ENCODE data around the gene DNAI4. TPM values are rescaled to one million over a fixed set of nuclear protein-coding genes. Genes with fewer than 3 reads are reported as not detected.

DNAI4 gene
- total RNA-seq, 1 donor from 2014 or later, result 4.5 TPM

DNA sequence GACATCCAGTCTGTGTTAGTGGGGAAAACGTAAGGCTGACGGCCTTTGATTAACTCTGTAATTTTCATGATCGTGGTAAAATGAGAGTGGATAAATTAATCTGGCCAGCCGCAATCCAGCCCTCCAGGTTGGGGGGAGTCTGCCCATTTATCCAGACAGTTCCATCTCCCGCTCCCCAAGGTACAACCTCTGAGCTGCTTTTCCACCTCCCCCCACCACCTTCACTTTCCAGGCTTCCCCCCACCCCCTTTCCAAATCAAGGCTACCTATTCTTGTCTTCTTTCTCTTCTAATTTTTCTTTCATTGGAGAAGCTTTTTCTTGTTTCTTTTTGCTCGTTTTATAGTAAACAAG, 6.1 kb upstream of the DNAI4 start:
- Histone ChIP-seq H3K27me3 (ENCODE audit: control insufficient read depth, insufficient read depth, low read length) (no peaks in the 10 kb centered on the region), H3K36me3 (ENCODE audit: control insufficient read depth, insufficient read depth, low read length) (no peaks in the 10 kb centered on the region), H3K4me3 (ENCODE audit: low read depth, low read length) (peak overlapping the region; percentile 81)
- DNase-seq (ENCODE audit: low read depth), result no peak
- TF ChIP-seq CTCF (IDR thresholded peaks at IDR 0.05; ENCODE audit: insufficient read depth, low read length, poor library complexity, severe bottlenecking), result no peak

DNA sequence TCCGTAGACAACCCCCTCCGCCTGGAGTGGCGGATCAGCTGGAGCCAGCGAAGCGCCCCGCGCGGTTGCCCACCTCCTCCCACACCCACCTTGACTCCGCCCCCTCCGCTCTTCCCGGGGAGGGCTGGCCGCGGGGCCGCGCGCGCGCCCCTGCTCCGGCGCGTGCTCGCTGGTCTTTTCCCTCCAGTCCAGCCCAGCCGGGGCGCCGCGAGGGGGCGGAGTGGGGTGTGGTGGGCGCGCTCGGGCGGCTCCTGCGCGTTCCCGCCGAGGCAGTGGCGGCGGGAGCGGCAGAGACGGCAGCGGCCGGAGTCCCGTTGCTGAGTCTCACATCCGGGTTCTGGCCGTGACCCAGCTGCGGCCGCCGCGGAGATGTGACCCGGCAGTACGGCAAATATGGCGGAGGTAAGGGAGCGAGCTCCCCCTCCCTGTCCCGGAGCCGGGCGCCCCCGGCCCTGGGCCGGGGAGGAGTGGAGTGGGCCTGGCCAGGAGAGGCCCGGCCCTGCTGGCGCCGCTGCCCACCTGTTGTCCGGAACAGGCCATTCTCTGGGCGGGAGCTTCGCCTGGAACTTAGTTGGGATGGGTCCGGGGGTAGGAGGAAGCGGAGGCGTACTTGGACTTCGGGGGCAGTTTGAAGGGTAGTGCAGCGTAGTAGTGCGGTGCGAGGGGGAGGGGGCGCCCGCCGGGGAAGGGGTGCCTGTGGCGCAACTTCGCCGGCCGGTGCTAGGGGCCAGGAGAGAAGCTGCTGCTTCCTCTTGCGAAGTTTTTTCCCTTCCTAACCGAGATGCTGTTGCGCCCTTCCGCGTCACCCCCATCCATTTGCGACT, 5.6 kb upstream of the DNAI4 start:
- H3K4me3 ChIP-seq (ENCODE audit: low read depth, low read length), result peak overlapping the region; percentile 81
- no peaks in the 10 kb centered on the region for H3K36me3 ChIP-seq (ENCODE audit: control insufficient read depth, insufficient read depth, low read length)
- no peak for TF ChIP-seq CTCF (IDR thresholded peaks at IDR 0.05; ENCODE audit: insufficient read depth, low read length, poor library complexity, severe bottlenecking)
- no peak for DNase-seq (ENCODE audit: low read depth)
- H3K27me3 ChIP-seq (ENCODE audit: control insufficient read depth, insufficient read depth, low read length), result no peaks in the 10 kb centered on the region

DNA sequence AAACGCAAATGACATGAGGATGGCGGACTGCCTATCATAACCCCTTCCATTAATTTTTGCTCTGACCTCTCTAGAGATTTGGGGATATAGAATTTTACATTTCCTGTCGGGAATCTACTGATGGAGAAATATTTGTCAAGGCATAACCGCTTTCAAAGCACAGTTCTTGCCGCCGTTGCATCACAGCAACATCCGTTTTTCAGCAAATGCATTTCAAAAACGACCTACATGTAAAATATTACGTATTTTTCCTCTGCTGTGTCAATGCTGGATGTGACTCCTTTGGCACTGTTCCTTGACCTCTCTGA, 5.0 kb upstream of the DNAI4 start:
- H3K27me3 ChIP-seq (ENCODE audit: control insufficient read depth, insufficient read depth, low read length), result no peaks in the 10 kb centered on the region
- no peak for DNase-seq (ENCODE audit: low read depth)
- TF ChIP-seq CTCF (IDR thresholded peaks at IDR 0.05; ENCODE audit: insufficient read depth, low read length, poor library complexity, severe bottlenecking), result no peak
- H3K36me3 ChIP-seq (ENCODE audit: control insufficient read depth, insufficient read depth, low read length), result no peaks in the 10 kb centered on the region
- H3K4me3 ChIP-seq (ENCODE audit: low read depth, low read length), result peak overlapping the region; percentile 81

DNA sequence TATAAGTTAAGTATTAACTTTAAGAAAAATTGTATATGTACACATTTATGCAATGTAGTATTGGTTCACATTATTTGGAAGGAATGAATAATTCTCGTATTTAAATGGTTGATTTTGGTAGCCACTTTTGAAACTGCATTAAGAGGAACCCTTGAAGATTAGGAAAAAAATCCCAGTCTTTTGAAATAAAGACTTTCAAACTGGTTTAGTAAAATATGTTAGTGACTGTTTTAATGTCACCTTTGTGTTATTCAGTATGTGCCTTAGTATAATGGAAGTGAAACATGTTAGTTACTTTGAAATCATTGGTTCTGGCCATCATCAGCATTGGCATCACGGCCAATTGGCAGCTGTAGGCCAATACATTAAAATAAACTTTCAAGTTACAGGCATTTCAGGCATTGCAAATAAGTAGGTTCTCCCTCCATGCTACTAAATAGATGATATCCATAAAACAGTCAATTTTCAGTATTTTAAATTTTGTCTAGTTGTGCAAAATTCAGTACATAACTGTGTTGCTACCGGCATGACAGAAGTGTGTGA, 4.6 kb upstream of the DNAI4 start:
- no peaks in the 10 kb centered on the region for H3K36me3 ChIP-seq (ENCODE audit: control insufficient read depth, insufficient read depth, low read length)
- TF ChIP-seq CTCF (IDR thresholded peaks at IDR 0.05; ENCODE audit: insufficient read depth, low read length, poor library complexity, severe bottlenecking), result no peak
- no peaks in the 10 kb centered on the region for H3K27me3 ChIP-seq (ENCODE audit: control insufficient read depth, insufficient read depth, low read length)
- no peak for DNase-seq (ENCODE audit: low read depth)
- no peak overlapping the region for H3K4me3 ChIP-seq (ENCODE audit: low read depth, low read length)

- Histone ChIP-seq H3K36me3 (ENCODE audit: control insufficient read depth, insufficient read depth, low read length) (no peaks in the 10 kb centered on the region), H3K4me3 (ENCODE audit: low read depth, low read length) (no peak overlapping the region), H3K27me3 (ENCODE audit: control insufficient read depth, insufficient read depth, low read length) (no peaks in the 10 kb centered on the region)
- no peak for DNase-seq (ENCODE audit: low read depth)
- TF ChIP-seq CTCF (IDR thresholded peaks at IDR 0.05; ENCODE audit: insufficient read depth, low read length, poor library complexity, severe bottlenecking), result no peak
These were observed 2.9 kb upstream of the DNAI4 start for GRCh38 chr1:66927528-66927927.

- TF ChIP-seq CTCF (IDR thresholded peaks at IDR 0.05; ENCODE audit: insufficient read depth, low read length, poor library complexity, severe bottlenecking), result no peak
- H3K4me3 ChIP-seq (ENCODE audit: low read depth, low read length), result peak overlapping the region; percentile 73
- DNase-seq (ENCODE audit: low read depth), result no peak
- H3K27me3 ChIP-seq (ENCODE audit: control insufficient read depth, insufficient read depth, low read length), result no peaks in the 10 kb centered on the region
- H3K36me3 ChIP-seq (ENCODE audit: control insufficient read depth, insufficient read depth, low read length), result no peaks in the 10 kb centered on the region
These were observed 1.3 kb upstream of the DNAI4 start for GRCh38 chr1:66925944-66926343.
